Calu3 (cell line): ENCODE measurements around the gene ZNF506. TPM values are rescaled to one million over a fixed set of nuclear protein-coding genes. Genes with fewer than 3 reads are reported as not detected.
"Not testable (repeated sequence)": the region's sequence is repeated elsewhere in the genome, so short reads cannot be mapped to it uniquely, and the experiment has no call there.

Source experiments
- BruUV-seq: library from RNA; stranded (reverse); fragments of 400-500 nt; replicated peaks from 2 replicates; lab custom pipeline; 2021; lab: Mats Ljungman, UMichigan
- CTCF ChIA-PET: fragments of 300-600 bp; sonication (Branson Sonifier 250); formaldehyde crosslinking; loops from one replicate; lab custom pipeline; 2022; ENCODE audit warnings: antibody characterized with exemption; lab: Charles Lee
- DNase-seq: peaks from one replicate; pipeline ENCODE4 v3.0.0; 2022
- H3K27ac Mint-ChIP-seq: one replicate; pipeline ENCODE4 v1.8.0; 2022; ENCODE audit warnings: mixed read lengths; ENCODE audit not compliant: unreplicated experiment
- H3K27me3 Mint-ChIP-seq: one replicate; pipeline ENCODE4 v1.8.0; 2022; ENCODE audit warnings: mixed read lengths; ENCODE audit not compliant: unreplicated experiment
- H3K36me3 Mint-ChIP-seq: one replicate; pipeline ENCODE4 v1.8.0; 2022; ENCODE audit warnings: mild to moderate bottlenecking, moderate library complexity, mixed read lengths; ENCODE audit not compliant: insufficient read depth, unreplicated experiment
- H3K4me1 Mint-ChIP-seq: one replicate; pipeline ENCODE4 v1.8.0; 2022; ENCODE audit warnings: mild to moderate bottlenecking, low read depth, mixed read lengths; ENCODE audit not compliant: unreplicated experiment
- H3K4me3 Mint-ChIP-seq: one replicate; pipeline ENCODE4 v1.8.0; 2022; ENCODE audit warnings: mild to moderate bottlenecking, low read depth, moderate library complexity, mixed read lengths; ENCODE audit not compliant: unreplicated experiment
- H3K9me3 Mint-ChIP-seq: one replicate; pipeline ENCODE4 v1.8.0; 2022; ENCODE audit warnings: low read depth, mixed read lengths; ENCODE audit not compliant: unreplicated experiment
- CTCF ChIP-seq: fragments of 200-600 bp; IDR thresholded peaks from one replicate; pipeline ENCODE4 v1.8.0; 2022; ENCODE audit warnings: antibody characterized with exemption; ENCODE audit not compliant: unreplicated experiment
- intact Hi-C: fragments of 100-400 bp; cut with micrococcal nuclease; formaldehyde crosslinking; loops from one replicate; pipeline ENCODE4 v1.10.0; 2022; ENCODE audit not compliant: unreplicated experiment
- total RNA-seq: library from RNA; stranded (reverse); gene quantifications from 2 replicates; pipeline ENCODE4 v1.2.3, GENCODE V29; 2022

Gene ZNF506
- total RNA-seq, 1 experiment from 2014 or later = 16.4 TPM

- Mint-ChIP-seq H3K27me3 (no peaks in the 10 kb centered on the region), H3K4me1 (no peaks in the 10 kb centered on the region), H3K27ac (no peak overlapping the region), H3K9me3 (peaks cover 6% of the 10 kb centered on the region), H3K4me3 (no peak overlapping the region), H3K36me3 (peaks cover 13% of the 10 kb centered on the region)
- intact Hi-C loops = no loop called here
- CTCF ChIA-PET = no interaction called here
- no peak for TF ChIP-seq CTCF
- DNase-seq = no peak
- BruUV-seq = no TSS peak
Observed at GRCh38 chr19:19860756-19861390, 39.3 kb upstream of the ZNF506 start.

DNA sequence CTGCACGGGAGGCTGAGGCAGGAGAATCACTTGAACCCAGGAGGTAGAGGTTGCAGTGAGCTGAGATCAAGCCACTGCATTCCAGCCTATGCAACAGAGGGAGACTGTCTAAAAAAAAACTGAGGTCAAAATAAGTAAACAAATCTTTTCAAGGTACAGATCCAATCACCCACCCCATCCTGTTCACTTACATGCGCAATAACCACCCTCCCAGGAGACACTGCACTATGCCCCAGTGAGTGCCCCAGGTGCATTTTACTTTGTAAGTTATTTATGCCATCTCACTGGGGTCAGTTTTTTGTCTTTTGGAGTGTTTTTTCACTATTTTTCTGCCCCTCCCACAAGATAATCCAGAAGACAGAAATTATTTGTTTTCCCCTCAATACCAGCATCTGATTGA is 37.2 kb upstream of the ZNF506 start:
- no peak for DNase-seq
- no peaks in the 10 kb centered on the region for H3K27me3 Mint-ChIP-seq
- H3K4me3 Mint-ChIP-seq = no peak overlapping the region
- TF ChIP-seq CTCF = no peak
- no TSS peak for BruUV-seq
- CTCF ChIA-PET = no interaction called here
- no peak overlapping the region for H3K27ac Mint-ChIP-seq
- no peaks in the 10 kb centered on the region for H3K4me1 Mint-ChIP-seq
- intact Hi-C loops = no loop called here
- H3K36me3 Mint-ChIP-seq = peaks cover 4% of the 10 kb centered on the region
- peaks cover 6% of the 10 kb centered on the region for H3K9me3 Mint-ChIP-seq

GRCh38 chr19:19851740-19852139 is 30.2 kb upstream of the ZNF506 start:
- intact Hi-C loops, H3K9me3 Mint-ChIP-seq, H3K27me3 Mint-ChIP-seq, H3K36me3 Mint-ChIP-seq, H3K27ac Mint-ChIP-seq, BruUV-seq, H3K4me1 Mint-ChIP-seq, DNase-seq, CTCF ChIA-PET, H3K4me3 Mint-ChIP-seq: not testable (repeated sequence)

DNA sequence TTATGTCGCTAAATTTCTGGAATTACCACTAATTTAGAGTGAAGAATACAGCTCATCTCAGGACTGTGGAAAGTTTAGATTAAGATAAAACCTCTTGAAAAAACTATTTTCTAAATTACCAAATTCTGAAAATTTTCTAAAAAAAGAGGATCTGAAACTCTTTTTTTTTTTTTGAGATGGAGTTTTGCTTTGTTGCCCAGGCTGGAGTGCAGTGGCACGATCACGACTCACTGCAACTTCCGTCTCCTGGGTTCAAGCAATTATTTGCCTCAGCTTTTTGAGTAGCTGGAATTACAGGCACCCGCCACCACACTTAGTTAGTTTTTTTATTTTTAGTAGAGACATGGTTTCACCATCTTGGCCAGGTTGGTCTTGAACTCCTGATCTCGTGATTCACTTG is 27.5 kb upstream of the ZNF506 start:
- H3K27ac Mint-ChIP-seq = no peak overlapping the region

More for the DNA sequence above, 27.5 kb upstream of the ZNF506 start:
- intact Hi-C loops = no loop called here
- Mint-ChIP-seq H3K36me3 (no peaks in the 10 kb centered on the region), H3K27me3 (no peaks in the 10 kb centered on the region), H3K9me3 (no peaks in the 10 kb centered on the region), H3K4me1 (no peaks in the 10 kb centered on the region), H3K4me3 (no peak overlapping the region)
- no peak for TF ChIP-seq CTCF
- BruUV-seq = no TSS peak
- CTCF ChIA-PET = no interaction called here
- DNase-seq = no peak
